ENCODE results near the gene NDUFB8.
A peak's percentile ranks its signal among the peaks of the same experiment; 100 is the strongest.

NDUFB8 gene

GRCh38 chr10:100518761-100519241 is 10.9 kb downstream of the NDUFB8 start (continued):
- TF ChIP-seq PATZ1 (tag by site-specific recombination; IDR thresholded peaks at IDR 0.05) (no peak), ZNF701 (tag by site-specific recombination; IDR thresholded peaks at IDR 0.05) (no peak), ZNF239 (tag by site-specific recombination; IDR thresholded peaks at IDR 0.05) (no peak), ZSCAN30 (tag by site-specific recombination; IDR thresholded peaks at IDR 0.05) (peak; percentile 19; the same call in 1 of the 2 replicates), ZNF561 (tag by site-specific recombination; IDR thresholded peaks at IDR 0.05; ENCODE audit: borderline replicate concordance) (no peak), ZSCAN23 (tag by site-specific recombination; IDR thresholded peaks at IDR 0.05) (no peak), GLI4 (tag by site-specific recombination; IDR thresholded peaks at IDR 0.05) (no peak), ZNF530 (tag by site-specific recombination; IDR thresholded peaks at IDR 0.05; ENCODE audit: low read depth) (no peak), ZNF521 (tag by site-specific recombination; IDR thresholded peaks at IDR 0.05) (no peak), ZNF23 (tag by site-specific recombination; IDR thresholded peaks at IDR 0.05; ENCODE audit: borderline replicate concordance) (no peak), ZNF664 (tag by site-specific recombination; IDR thresholded peaks at IDR 0.05) (peak; percentile 85)

- Histone ChIP-seq H3K4me3 (ENCODE audit: low read depth, low read length) (no peak overlapping the region), H3K4me1 (ENCODE audit: control insufficient read depth, insufficient read depth, low read length) (no peaks in the 10 kb centered on the region), H3K9me3 (ENCODE audit: control insufficient read depth, insufficient read depth, low read depth, low read length) (no peaks in the 10 kb centered on the region), H3K36me3 (ENCODE audit: control insufficient read depth in 2 of 2, insufficient read depth in 1 of 2, low read length in 2 of 2) (peaks cover 0 to 21% of the 10 kb centered on the region in 2 experiments; a peak in 2 of 3 replicates), H3K27ac (ENCODE audit: extremely low read depth, low read depth, low read length) (no peak overlapping the region)
- ChIA-PET CTCF (interaction anchor here (0.6 to 5.2 kb wide), 13 partner anchors 8 to 890 kb away, joined by 3 to 58 read pairs (median 12); partner anchors contain the start of genes NDUFB8 and SCD), POLR2A (no interaction called here)
- TF ChIP-seq ZNF169 (tag by site-specific recombination; IDR thresholded peaks at IDR 0.05), result no peak
- TF ChIP-seq ZBTB48 (tag by site-specific recombination; IDR thresholded peaks at IDR 0.05), result no peak
- TF ChIP-seq BCL11B (tag by site-specific recombination; IDR thresholded peaks at IDR 0.05; ENCODE audit: low read depth), result no peak
- TF ChIP-seq ZNF211 (tag by site-specific recombination; IDR thresholded peaks at IDR 0.05; ENCODE audit: low read depth), result no peak
- TF ChIP-seq ZNF433 (tag by site-specific recombination; IDR thresholded peaks at IDR 0.05; ENCODE audit: low read depth), result no peak
- no peak for TF ChIP-seq ZNF10 (tag by site-specific recombination; IDR thresholded peaks at IDR 0.05)
- no peak for TF ChIP-seq ZNF785 (tag by site-specific recombination; IDR thresholded peaks at IDR 0.05)
- TF ChIP-seq ZBTB7A (tag by site-specific recombination; IDR thresholded peaks at IDR 0.05; ENCODE audit: low read depth), result no peak
- TF ChIP-seq ZNF292 (tag by site-specific recombination; IDR thresholded peaks at IDR 0.05; ENCODE audit: borderline replicate concordance, low read depth), result no peak
- TF ChIP-seq PRDM1 (tag by site-specific recombination; IDR thresholded peaks at IDR 0.05), result no peak
- no peak for TF ChIP-seq ZNF521 (tag by site-specific recombination; IDR thresholded peaks at IDR 0.05)
- no peak for TF ChIP-seq AEBP2 (tag by site-specific recombination; IDR thresholded peaks at IDR 0.05; ENCODE audit: borderline replicate concordance)
- TF ChIP-seq ZNF416 (tag by site-specific recombination; IDR thresholded peaks at IDR 0.05), result no peak
- TF ChIP-seq SETDB1 (IDR thresholded peaks at IDR 0.05; ENCODE audit: insufficient read length, low read length), result no peak
- no peak for TF ChIP-seq ZNF175 (tag by site-specific recombination; IDR thresholded peaks at IDR 0.05)
Observed at GRCh38 chr10:100516847-100517246, 12.8 kb downstream of the NDUFB8 start.
